ENCODE results near the gene POMGNT1.

DNA sequence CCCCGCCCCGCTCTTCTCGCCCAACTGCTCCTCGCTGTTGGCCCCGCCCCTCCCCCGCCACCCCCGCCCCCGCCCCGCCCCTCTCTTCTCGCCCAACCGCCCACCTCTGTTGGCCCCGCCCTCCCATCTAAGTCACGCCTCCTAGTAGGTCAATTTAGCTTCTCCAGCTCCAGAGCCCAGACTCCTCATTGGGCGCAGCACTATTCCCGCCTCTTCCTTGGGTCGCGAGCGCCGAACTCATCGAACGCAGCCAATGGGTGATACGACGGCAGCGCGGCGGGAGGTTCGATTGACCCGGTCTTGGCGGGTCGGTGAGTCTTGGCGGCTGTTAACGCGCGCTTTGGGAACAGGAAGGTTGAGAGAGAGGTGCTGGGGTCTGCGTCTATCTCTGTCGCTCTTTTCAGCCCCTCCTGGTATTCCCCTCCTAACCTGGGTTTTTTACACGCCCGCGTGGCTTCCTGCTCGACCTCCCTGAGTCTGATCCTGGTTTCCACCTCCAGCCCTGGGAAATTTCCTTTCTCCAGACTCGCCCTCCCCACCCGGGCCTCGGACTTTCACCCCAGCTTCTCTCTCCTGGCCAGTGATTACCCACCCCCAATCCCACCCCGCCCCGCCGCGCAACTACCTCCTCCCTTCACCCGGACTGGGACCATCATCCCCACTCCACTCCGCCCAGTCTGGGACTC is 49.3 kb upstream of the POMGNT1 start, which contains the start of gene RAD54L:
- TF ChIP-seq POLR2AphosphoS5 (IDR thresholded peaks at IDR 0.05; ENCODE audit: low read depth) (peak; percentile 81), SPI1 (IDR thresholded peaks at IDR 0.05; ENCODE audit: borderline replicate concordance, low read depth) (no peak), GABPA (IDR thresholded peaks at IDR 0.05; ENCODE audit: low read depth) (peak; percentile 62)
- TF ChIP-seq, protein P1, sequence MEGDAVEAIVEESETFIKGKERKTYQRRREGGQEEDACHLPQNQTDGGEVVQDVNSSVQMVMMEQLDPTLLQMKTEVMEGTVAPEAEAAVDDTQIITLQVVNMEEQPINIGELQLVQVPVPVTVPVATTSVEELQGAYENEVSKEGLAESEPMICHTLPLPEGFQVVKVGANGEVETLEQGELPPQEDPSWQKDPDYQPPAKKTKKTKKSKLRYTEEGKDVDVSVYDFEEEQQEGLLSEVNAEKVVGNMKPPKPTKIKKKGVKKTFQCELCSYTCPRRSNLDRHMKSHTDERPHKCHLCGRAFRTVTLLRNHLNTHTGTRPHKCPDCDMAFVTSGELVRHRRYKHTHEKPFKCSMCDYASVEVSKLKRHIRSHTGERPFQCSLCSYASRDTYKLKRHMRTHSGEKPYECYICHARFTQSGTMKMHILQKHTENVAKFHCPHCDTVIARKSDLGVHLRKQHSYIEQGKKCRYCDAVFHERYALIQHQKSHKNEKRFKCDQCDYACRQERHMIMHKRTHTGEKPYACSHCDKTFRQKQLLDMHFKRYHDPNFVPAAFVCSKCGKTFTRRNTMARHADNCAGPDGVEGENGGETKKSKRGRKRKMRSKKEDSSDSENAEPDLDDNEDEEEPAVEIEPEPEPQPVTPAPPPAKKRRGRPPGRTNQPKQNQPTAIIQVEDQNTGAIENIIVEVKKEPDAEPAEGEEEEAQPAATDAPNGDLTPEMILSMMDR (IDR thresholded peaks at IDR 0.05; ENCODE audit: insufficient read depth, low read length): no peak

Measured in HL-60 (cell line).